ENCODE results near the gene WDR33.

The WDR33 gene

DNA sequence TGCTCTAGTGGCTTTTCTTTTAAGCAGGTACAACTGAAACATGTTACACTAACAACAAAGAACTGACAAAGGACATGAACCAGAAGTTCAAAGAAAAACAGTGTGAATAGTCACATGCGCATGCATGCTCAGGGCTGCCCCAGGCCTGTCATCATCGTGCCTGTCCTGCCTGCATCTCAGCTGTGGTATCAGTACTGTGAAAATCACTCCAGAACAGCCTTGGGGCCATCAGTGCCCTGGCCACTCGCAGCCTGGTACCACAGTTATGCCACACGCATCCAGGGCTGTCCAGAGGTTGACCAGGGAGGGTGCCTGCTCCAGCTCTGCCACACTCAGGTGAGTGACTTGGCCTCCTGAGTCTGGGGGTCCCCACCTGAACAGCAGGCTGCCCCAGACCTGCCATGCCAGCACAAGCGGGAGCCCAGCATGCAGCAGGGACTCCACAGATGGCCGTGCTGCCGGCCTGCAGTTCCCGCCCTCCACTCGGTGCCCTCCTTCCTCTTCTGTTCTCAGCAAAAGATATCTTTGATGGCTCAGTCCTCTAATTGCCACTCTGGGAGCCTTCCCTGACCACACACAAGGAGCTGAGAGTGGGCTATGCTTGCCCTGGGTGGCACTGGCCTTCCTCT, 147.9 kb downstream of the WDR33 start:
- TF ChIP-seq, protein P1, sequence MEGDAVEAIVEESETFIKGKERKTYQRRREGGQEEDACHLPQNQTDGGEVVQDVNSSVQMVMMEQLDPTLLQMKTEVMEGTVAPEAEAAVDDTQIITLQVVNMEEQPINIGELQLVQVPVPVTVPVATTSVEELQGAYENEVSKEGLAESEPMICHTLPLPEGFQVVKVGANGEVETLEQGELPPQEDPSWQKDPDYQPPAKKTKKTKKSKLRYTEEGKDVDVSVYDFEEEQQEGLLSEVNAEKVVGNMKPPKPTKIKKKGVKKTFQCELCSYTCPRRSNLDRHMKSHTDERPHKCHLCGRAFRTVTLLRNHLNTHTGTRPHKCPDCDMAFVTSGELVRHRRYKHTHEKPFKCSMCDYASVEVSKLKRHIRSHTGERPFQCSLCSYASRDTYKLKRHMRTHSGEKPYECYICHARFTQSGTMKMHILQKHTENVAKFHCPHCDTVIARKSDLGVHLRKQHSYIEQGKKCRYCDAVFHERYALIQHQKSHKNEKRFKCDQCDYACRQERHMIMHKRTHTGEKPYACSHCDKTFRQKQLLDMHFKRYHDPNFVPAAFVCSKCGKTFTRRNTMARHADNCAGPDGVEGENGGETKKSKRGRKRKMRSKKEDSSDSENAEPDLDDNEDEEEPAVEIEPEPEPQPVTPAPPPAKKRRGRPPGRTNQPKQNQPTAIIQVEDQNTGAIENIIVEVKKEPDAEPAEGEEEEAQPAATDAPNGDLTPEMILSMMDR (conservative IDR thresholded peaks at IDR 0.05; ENCODE audit: low read depth), result no peak
- no peak for DNase-seq (ENCODE audit: low spot score)
- ChIA-PET CTCF (interaction anchor here (0.5 to 0.7 kb wide), 3 partner anchors 165 to 461 kb away, joined by 3 to 4 read pairs (median 3); no protein-coding TSS in a partner anchor), POLR2A (ENCODE audit: low non-redundant PET) (no interaction called here)
- H3K27ac ChIP-seq, result no peak overlapping the region

DNA sequence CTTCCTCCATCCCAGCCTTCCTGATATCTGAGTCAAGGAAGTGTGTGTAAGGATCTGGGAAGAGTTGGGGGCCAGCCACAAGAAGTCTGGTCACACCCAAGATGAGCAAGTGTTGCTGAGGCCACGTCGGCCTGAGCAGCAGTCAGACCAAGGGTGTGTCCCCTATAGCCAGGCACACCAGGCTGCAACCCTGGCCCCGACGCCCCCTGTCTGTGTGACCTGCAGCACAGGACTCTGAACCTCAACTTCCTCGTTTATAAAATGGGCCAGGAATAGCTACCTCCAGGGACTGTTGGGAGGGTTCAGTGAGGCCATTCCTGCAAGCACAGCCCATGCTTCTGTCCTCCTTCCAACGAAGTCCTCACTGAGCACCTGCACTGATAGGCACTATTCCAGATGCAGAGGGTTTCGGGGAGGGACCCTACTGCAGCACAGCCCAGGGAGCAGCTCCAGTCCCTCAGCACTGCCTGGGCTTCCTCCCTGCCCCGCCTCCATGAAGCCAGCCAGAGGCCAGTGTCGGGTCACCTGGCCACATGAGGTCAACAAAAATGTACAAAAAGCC, 148.9 kb downstream of the WDR33 start:
- no peak overlapping the region for H3K27ac ChIP-seq
- DNase-seq (ENCODE audit: low spot score), result no peak
- TF ChIP-seq, protein P1 (conservative IDR thresholded peaks at IDR 0.05; ENCODE audit: low read depth), result no peak
- ChIA-PET CTCF (interaction anchor here (0.7 to 1.4 kb wide), 2 partner anchors 12 to 460 kb away, joined by 3 to 5 read pairs; no protein-coding TSS in a partner anchor), POLR2A (ENCODE audit: low non-redundant PET) (no interaction called here)

DNA sequence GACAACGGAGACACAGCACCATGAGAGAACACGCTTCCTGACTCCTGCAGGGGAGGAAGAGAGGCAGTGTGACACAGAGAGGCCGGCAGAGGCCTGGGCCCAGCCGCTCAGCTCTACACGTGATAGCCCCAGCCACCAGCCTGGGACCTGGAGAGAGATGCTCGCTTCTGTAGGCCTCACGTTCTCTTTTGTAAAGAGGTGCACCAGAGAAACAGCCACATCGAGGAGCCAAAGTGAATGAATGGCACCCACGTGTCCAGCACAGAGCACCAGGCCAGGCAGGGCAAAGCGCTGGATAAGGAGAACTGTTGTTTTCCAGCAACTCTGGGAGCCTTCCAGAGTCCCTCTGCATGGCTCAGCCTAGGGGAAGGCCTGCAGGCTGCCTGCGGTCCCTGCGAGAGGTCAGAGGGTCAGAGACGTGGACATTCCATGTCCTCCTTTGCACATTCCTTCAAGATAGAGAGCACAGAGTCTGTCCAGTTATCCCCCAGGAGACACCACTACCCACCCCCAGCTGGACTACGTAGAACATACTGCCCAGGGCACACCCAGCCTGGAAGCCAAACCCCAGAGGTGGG, 149.8 kb downstream of the WDR33 start:
- DNase-seq (ENCODE audit: low spot score), result no peak
- POLR2A ChIA-PET (ENCODE audit: low non-redundant PET), result no interaction called here
- no peak overlapping the region for H3K27ac ChIP-seq
- CTCF ChIA-PET, result interaction anchor here (1.4 kb wide), 1 partner anchor 11 kb away, joined by 5 read pairs; no protein-coding TSS in a partner anchor
- TF ChIP-seq, protein P1 (conservative IDR thresholded peaks at IDR 0.05; ENCODE audit: low read depth), result no peak

DNA sequence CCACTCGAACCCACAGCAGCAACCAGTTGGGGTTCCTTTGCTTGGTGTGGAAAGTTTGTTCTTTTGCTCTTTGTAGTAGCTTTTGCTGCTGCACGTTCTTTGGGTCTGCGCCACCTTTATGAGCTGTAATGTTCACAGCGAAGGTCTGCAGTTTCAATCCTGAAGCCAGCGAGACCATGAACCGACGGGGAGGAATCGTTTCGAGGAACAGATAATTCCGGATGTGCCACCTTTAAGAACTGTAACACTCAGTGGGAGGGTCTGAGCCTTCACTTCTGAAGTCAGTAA, 150.7 kb downstream of the WDR33 start:
- no peak for DNase-seq (ENCODE audit: low spot score)
- ChIA-PET POLR2A (ENCODE audit: low non-redundant PET) (no interaction called here), CTCF (interaction anchor here (1.2 kb wide), 1 partner anchor 10 kb away, joined by 5 read pairs; no protein-coding TSS in a partner anchor)
- H3K27ac ChIP-seq, result no peak overlapping the region
- TF ChIP-seq, protein P1 (conservative IDR thresholded peaks at IDR 0.05; ENCODE audit: low read depth), result no peak

DNA sequence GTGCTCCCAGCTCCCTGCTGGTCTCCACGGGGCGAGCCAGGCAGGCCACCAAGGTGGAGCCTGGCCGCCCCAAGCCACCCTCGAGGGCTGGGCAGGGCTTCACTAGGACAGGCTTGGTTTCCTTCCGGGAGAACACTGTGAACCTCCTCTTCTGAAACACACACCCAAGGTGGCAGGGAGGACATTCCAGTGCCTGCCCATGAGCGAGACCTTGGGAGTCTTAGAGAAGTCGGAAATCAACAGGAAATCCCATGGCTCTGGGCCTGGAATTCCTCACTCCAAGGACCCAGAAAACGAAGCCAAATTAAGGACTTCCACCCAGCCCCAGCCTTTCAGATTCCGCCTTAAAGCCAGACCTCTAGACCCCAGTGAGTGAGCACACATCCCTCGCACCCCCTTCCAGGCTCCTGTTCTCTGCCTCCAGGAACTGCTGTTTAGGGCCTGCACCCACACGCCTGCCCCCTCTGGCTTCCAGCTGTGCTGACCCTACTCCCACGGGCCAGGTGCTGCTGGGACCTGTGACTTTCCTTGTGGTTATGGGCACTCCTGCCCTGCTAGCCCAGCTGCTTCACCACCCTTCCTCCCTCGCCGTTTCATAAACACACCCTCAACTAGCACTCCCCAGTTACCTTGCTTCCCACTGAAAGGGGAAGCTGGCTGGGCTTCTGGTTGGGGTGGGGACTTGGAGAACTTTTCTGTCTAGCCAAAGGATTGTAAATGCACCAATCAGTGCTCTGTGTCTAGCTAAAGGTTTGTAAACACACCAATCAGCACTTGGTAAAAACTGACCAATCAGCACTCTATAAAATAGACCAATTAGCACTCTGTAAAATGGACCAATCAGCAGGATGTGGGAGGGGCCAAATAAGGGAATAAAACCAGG, 151.3 kb downstream of the WDR33 start:
- CTCF ChIA-PET, result interaction anchor here (1.2 kb wide), 1 partner anchor 10 kb away, joined by 5 read pairs; no protein-coding TSS in a partner anchor
- H3K27ac ChIP-seq, result no peak overlapping the region
- POLR2A ChIA-PET (ENCODE audit: low non-redundant PET), result no interaction called here
- TF ChIP-seq, protein P1 (conservative IDR thresholded peaks at IDR 0.05; ENCODE audit: low read depth), result no peak
- DNase-seq (ENCODE audit: low spot score), result no peak

Data from RWPE1 (cell line).